NCI-H446 (cell line): ENCODE results near the gene HOXB5.

ENCODE experiments used
- DNase-seq, 2 experiments: peaks; one replicate each; lab custom pipeline; 2025; lab: John Stamatoyannopoulos, UW

The HOXB5 gene

DNA sequence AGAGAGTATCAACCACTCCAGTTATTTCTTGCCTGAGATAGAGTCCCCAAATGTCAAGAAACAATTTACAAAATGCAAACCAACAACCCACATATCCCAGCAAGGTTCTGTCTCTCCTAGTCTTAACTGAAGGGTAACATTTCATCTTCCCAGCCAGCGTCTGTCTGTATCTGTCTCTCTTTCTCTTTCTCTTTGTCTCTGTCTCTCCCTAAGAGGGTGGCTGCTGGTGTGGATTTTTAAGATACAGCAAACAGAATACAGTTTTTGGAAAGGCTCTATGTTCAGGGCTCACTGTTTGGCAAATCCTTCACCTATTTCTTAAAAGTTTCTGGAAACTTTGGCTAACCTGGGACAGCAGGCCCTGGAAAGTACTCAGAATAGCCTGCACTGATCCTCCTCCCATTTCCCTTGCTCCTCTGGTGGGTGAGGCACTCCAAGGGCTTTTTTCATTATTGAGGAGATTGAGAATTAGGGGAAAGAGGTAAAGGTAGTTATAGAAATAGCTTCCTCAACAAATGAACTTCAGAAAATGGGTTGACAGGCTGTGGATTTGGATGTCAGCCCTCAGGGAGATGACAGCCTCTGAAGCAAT, 21.7 kb downstream of the HOXB5 start:
- no peak for DNase-seq

DNA sequence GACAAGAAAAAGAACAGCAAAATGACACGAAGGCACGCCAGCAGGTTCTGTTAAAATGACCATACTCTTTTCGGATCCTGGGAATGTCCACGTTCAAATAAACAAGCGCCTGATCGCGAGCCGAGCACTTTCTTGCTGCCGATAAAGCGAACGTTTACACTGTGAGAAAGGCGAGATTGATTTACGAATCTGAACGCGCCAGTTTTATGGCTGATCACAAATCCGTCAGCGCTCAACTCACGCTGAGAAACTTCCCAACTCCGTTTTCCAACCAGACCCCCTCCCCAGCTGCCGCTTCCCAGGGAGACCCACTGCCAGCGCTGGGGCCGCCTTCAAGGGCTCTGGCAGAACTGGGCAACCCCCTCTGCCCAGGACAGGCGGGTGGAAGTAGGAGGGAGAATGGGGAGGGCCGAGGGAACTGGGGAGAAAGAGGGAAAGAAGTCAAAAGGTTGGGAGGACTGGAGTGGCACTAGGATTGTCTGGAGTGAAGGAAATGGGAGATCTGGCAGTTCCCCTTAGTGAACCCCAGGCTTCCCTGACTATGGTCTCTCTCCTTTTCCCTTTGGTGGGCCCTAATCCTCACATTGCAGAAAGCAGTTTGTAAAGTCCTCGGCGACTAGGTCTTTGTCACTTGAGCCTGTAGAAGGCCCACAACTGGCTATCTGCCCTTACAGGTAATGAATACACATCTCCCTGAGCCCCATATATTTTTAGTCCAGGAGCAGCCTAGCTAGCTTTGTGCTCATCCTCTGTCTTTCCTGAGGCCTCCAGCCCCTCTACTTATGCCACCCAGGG, 22.4 kb downstream of the HOXB5 start:
- no peak for DNase-seq

DNA sequence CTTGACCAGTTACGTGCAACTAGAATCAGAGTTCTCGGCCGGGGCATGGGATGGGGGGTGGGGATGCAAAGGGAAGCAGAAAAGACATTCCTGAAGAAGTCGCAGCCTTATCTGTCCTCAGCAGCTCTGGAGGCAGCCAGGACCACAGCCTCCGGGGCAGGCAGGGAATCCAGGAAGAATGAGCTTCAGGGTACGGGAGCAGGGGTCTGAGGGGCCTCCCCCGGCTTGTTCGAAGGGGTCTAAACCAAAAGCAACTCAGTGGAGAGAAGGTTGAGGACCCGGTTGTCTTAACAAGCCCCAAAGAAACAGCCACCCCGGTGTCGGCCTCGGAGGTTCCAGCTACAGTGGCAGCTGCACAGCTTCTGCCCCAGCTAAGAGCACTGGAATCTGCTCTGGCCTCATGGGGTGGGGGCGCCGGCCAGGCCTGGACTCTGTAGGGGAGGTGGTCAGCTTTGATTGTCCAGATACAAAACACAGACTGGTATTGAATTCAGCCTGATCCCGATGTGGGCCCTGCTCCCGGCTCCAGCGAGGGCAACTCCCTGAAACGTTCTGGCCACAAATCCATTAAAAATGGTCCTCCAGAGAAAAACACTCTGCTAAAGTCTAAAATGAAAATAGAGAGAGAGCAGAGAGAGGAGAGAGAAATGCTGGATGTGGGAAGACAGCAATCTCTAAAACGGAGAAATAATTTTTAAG, 23.1 kb downstream of the HOXB5 start:
- no peak for DNase-seq

DNA sequence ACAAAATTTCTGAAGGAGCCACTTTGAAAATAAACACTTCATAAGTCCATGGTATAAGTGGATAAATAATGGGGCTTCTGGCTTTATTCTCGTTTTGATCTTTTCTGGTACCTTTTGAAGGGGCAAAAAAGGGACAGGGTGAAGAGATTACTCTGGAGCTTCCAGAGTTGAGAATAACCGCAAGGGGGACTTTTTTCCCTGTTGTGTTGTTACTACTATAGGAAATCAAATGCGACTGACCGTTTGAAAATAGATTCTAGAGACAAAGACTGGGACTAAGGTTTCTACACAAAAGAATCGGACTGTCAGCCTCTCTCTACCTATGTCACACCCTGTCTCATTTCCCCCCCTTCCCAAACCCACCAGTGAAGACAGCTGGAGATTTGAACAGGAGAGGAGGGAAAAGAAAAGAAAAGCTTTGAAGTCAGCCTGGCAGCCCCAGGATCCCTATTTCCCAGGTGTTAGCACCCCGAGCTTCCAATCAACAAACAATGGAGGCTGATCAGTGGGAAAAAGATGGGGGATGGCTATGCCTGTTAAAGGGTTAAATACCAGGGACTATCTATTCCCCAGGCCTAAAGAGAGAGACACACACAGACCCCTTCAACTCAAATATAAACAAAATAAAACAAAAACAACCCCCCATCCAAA, 23.8 kb downstream of the HOXB5 start:
- DNase-seq = no peak

DNA sequence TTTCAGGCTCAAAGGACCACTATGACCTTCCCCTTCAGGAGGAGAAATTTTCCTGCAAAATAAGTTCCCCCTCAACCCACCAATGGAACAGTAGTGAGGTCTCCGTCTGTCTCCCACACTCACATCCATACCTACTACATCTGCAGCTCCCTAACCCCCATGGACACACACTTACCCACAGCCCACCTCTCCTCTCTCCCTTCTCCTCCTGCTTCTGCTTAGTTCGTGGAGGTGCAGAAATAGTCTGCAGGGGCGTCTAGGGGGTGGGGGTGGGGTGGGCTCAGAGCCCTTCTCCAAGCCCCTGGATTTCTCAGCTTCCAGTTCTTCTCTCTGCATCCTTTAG, 24.4 kb downstream of the HOXB5 start:
- DNase-seq = no peak

DNA sequence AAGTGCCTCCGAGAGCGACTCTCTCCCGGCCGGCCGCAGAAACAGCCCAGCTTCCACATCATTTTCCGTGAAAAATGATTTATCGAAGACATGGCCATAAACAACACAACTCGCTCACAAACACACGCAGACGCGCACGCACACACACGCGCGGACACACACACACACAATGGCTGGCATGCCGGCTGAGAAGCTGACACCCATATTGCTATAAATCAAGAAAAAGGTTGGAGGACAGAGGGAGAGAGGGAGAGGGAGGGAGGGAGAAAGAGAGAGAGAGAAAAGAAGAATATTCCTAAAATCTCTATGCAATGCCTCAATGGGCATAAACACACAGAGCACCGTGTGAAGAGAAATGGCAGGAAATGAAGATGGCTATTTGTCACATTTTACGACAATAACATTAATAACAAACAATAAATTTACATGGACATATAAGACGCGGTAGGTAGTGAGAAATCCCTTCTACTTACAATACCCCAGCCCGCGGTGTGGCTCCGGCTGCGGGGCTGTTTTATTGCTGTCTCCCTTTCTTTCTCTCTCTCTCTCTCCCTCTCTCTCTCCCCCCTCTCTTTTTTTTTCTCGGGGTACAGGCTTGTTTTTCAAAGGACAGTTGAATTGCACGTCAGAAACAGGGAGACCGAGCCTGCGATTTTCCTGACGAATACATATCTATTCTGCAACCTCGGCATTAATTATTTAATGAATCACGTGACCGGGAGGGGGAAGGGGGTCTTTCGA, 24.9 kb downstream of the HOXB5 start:
- DNase-seq = no peak

DNA sequence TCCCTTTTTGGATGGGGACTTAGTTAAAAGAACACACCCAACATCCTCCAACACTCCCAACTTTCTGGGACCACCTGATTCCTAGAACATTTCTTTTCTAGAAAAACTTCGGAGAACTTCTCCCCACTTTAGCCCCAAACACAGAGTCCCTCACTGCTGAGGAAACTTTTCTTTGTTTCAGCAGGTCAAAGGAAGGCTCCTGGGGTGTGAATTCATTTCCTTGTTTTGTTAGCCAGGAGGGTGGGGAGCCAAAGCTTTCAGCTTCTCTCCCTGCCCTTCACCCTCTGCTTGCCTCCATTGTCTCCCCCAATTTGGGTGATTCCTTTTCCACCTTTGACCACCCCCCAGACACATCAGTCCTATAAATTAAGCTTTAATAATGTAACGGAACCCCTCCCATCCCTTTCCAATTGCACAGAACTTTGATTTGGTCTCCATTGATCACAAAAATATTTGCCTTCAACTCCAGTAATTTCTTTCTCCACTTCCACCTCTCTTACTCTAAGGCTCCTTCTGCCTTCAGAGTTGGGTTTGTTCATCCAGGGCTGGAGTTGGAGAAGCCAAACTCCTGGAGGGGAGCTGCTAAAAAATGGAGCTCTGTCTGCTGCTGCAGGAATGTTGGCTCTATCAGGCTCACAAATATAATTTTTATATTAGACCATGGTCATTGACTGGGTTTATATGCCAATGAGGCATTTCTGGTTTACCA, 25.8 kb downstream of the HOXB5 start:
- no peak for DNase-seq

DNA sequence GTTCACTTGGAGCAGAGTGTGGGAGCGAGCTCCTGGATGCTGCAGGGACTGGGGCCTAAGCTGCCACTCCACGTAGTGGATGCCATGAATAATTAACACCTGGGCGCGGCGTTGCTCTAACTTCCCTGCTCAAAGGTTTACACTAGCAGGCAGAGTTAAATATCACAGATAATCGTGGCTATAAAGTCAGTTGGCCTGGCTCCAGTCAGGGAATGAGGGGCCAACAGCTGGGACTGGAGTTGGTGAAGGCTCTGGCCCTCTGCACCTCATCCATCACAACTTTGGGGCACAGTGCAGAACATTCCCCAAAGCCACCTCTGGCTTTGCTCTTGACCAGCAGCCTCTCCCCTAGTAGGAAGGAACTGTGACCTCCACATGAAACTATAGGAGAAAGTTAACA, 26.4 kb downstream of the HOXB5 start:
- DNase-seq = no peak

DNA sequence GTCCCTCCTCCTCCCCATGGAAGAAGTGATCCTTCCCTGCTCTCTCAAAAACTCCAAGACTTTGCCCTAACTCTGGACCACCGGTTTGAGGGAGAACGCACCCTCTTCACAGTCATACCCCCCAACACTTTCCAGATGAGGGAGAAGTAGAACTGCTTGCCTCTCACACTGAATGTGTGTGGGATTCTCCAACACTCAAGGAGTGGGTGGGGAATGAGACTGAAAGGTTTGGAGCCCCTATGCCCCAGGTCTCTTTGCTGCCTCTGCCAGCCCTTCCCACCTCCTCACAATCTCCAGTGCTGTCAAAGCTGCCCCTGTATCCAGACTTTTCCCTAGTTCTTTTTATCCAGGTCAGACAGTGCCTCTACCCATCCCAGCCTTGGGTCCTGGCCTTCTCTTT, 26.9 kb downstream of the HOXB5 start:
- DNase-seq = no peak

DNA sequence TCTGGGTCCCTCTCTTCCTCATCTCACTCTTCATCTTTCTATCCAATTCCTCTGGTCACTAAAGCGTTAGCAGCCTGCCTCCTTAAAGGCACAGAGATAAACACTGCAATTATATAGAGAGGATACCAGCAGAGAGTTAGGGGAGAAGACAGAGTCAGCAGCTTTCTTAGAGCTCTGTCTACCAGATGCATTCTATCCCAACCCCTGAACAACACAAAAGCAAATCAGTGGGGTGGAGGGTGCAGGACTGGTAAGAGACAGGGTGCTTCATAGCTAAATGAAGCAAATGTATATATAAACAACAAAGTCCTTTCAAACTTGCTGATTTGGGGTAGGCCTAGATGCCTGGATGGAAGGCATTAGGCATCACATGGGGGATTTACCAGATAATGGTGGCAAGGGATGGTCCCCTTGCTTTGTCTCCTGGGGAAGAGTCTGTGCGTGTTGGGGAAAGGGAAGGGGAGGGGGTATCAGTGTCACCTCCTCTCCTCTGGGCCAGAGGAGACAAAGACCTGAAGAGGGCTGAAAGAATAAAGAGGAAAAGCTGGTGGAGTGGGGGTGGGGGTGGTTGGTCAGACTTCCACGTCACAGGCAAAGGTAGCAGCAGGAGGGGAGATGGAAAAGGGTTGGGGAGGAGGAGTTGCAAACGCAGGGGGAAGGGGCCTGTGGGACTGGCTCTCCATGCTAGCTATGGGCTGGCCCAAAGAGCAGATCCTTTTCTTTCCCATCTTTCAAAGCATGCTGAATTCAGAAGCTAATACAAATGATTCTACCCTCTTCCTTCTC, 27.5 kb downstream of the HOXB5 start:
- no peak for DNase-seq

DNA sequence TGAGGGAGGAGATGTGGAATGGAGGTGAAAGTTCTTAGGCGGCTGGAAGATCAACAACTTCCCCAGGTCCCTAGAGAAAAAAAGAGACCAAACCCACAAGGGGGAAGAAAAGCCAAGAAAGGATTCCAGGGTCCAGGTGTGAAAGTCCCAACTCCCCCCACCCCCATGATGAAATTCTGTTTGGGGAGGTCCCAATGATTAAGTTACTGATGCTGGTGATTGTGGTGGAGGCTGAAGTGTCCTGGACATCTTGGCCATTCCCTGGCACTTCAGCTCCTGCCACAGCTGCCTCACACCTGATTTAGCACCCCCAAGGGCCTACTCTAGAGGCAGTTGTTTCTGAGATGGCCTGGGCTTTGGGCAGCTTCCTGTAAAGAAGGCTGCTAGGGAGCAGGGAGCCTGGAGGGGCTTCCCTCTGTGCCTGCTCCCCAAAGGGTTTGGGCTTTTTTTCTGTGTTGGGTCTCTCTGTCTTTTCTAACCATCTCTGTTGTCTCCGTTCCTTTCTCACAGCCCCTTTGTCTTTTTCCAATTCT, 28.5 kb downstream of the HOXB5 start:
- no peak for DNase-seq

DNA sequence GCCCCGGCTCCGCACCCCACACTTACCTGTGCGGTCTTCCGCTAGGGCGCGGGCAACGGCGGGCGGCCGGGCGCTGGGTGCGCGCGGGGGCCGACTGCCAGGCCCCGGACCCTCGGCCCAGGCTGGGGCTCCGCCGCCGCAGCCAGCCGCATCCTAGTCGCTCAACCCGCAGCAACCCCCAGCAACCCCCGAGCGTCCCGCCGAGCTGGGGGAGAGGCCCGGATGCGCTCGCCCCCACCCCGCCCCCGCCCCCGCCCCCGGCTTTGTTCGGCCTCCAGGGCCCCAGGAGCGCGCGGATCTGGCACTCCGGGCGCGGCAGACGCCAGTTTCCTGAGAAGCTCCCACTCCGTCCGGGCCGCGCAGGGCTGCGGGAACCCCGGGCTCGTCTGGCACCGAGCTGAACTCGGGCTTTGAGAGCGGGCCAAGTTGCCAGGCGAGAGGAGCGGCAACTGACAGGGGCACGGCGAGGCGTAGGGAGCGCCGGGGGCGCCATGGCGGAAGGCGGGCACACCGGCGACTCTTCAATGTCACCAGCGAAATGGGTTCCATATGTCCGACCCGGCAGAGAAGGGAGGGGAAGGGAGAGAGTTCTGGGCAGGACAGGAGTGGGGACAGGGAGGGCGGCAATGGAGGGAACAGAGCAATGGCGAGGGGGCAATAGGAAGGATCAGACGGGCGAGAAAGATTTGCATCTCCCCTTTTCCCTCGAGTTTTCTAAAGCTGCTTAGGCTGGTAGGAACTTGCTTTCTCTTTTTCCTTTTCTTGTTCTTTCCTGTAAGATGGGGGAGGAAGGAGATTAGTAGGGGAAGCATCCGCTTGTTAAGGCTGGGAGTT, 29.2 kb downstream of the HOXB5 start:
- DNase-seq = peak in 1 of 2 experiments; percentile 44

DNA sequence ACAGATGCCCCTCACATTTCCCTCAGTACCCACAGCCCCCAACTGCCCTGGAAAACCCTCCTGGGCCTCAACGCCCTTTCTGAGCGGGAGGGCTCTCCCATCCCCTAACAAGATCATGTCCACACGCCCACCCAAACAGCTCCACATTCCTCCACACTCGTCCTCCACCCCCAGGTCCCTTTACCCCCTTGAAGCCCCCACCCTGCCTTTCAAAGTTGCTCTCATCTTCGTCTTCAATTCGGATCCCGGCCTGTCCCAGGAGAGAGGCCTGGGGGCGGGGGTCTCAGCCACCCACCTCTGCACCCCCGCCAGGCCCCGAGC, 29.8 kb downstream of the HOXB5 start:
- DNase-seq = no peak

DNA sequence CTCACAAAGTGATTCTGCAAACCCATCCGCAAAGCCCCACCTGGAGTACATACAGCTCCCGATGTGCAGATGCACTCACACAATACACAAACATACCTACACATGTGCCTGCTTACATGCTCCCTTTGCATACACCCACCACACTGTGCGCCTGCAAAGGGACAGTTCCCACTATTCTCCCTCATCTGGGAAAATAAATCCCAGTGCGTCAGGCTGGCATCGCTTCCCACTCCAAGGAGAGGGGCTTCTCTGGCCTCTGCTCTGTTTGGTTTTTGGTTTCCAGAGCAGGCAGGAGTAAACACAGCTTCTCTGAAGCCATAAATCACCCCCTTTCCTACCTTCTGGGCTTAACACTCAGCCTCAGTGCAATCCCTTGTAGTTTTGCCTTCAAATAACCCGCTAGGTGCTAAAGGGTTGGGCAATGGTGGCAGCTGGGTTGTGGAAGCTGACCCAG, 30.2 kb downstream of the HOXB5 start:
- no peak for DNase-seq

DNA sequence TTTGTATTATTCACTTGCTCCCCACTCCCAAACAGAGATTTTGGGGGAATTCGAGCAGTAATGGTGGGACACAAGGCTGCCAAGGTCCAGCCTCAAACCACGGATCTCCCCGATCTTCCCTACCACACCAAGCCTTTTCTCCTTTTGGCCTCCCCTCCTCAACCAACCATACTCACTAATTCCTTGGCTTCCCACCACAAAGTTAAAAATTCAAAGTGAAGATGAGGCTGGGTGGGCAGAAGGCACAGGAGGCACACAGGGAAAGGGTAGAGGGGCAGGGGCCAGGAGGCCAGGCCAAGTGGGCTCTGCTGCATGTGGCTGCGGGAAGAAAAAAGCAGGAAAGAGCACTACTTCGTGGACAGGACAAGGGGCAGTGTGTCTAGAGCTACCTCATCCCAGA, 30.6 kb downstream of the HOXB5 start:
- no peak for DNase-seq

DNA sequence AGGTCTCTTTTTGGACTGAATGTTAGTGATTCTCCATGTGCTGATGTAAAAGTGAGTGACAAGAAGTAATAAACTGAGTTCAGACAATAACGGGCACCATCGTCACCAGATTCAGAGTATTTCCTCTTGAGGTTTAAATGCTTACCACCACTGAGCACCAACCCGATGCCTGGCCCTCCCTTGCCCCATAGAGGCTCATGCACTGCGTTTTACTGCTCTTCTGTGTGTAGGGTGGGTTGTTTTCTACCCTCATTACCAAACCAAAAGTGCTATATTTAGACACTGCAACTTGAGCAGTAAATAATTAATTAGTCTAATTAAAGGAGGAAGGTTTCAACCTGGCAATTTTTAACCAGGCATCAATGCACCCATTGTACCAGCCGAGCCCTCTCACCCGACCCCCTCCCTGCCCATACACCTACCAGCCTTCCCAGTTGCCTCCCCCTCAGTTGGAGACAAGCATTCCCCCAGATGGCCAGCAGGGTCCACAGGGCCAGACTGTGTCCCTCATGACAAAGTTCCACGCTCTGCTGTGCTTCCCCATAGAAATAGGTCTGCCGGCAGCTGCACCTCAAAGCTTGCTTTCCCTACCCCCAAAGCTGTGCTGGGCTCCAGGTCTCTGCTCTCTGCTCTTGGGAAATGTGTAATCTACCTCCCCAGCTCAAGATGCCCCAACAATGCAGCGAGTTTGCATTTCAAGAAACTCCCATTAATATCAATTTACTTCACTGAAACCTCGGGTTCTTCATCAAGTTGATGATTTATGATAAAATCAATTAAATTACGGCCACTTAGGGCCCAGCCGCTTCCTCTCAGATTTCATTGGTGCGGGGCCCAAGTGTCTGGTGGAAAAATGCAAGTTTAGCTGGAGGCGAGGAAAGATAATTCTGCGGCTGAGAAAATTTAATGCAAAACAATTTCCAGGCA, 31.4 kb downstream of the HOXB5 start:
- no peak for DNase-seq

DNA sequence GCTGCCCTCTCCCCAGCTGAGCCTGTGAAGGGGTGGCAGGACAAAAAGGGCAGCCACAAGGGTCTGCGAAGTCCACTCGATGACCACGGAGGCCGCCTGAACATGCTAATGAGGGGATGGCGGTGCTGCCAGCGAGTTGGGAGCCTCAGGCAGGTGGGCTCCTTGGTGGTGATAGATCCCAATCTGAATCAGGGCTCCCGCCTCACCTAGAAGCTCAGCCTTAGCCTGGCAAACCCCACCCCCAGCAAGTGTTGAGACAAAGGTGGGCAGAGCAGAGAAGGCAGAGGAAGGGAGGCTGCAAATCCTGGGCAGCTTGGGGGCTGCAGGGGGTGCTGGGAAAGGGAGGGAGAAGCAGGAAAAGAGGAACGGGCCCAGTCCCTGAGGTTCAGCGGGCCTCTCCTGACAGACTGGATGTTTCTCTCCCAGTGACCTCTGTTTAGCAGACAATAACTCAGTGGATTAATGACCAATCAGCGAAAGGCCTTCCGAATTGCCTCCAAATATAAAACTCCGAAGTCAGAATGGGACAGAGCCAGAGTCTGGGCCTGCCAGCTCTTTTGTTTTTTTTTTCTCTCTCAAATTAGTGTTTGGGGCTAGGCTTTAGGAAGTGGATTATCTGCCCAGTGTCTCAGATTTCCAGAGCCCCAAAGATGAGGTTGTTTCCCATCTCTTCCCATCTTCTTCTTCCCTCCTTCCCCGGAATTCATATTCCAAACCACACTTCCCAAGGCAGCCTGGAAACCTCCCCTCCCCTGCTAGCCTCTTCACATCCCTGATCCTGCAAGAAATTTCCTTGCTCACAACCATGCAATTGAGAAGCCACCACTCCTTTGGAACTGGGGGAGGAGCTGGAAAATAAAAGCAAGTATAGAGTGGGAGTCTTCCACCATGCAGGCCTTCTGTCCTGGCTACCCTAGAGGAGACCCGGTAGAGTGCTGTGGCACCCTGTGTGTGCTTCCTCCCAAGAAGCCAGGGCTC, 33.5 kb downstream of the HOXB5 start:
- no peak for DNase-seq
